HepG2 (cell line): ENCODE results near the gene USP27X. TPM values are rescaled to one million over a fixed set of nuclear protein-coding genes. Genes with fewer than 3 reads are reported as not detected.

Experiments
- ATF1 ChIP-seq: IDR thresholded peaks from 2 replicates; pipeline ENCODE4 v1.6.1; 2016; ENCODE audit warnings: mild to moderate bottlenecking, control low read depth
- EED ChIP-seq: sonication (generic); formaldehyde crosslinking; IDR thresholded peaks from 2 replicates; pipeline ENCODE4 v1.5.0; 2020; ENCODE audit warnings: mild to moderate bottlenecking, missing genetic modification reagents
- GABPB1 ChIP-seq: IDR thresholded peaks from 2 replicates; pipeline ENCODE4 v1.6.1; 2016; ENCODE audit warnings: mild to moderate bottlenecking, missing genetic modification reagents, moderate library complexity, missing compliant biosample characterization
- HDAC2 ChIP-seq: sonication (generic); formaldehyde crosslinking; IDR thresholded peaks from 2 replicates; pipeline ENCODE4 v1.4.0; 2020; ENCODE audit warnings: missing genetic modification reagents
- HNRNPLL ChIP-seq: fragments of 200-400 bp; formaldehyde crosslinking; IDR thresholded peaks from 2 replicates; pipeline ENCODE4 v1.6.1; 2017; ENCODE audit warnings: mild to moderate bottlenecking, low read depth, low read length; ENCODE audit not compliant: poor library complexity, severe bottlenecking
- JUNB ChIP-seq: sonication (generic); formaldehyde crosslinking; IDR thresholded peaks from 2 replicates; pipeline ENCODE4 v1.8.0; 2022; ENCODE audit warnings: missing genetic modification reagents, mild to moderate bottlenecking, borderline replicate concordance
- KDM6A ChIP-seq: IDR thresholded peaks from 2 replicates; pipeline ENCODE4 v1.6.1; 2016; ENCODE audit warnings: low read depth
- MLLT10 ChIP-seq: sonication (generic); formaldehyde crosslinking; IDR thresholded peaks from 2 replicates; pipeline ENCODE4 v1.4.0; 2020; ENCODE audit warnings: missing genetic modification reagents
- NCOA1 ChIP-seq: sonication (generic); formaldehyde crosslinking; IDR thresholded peaks from 2 replicates; pipeline ENCODE4 v1.9.0; 2021; ENCODE audit warnings: missing genetic modification reagents
- SATB2 ChIP-seq: sonication (generic); formaldehyde crosslinking; IDR thresholded peaks from 2 replicates; pipeline ENCODE4 v1.5.0; 2020; ENCODE audit warnings: missing genetic modification reagents
- TBP ChIP-seq: sonication (generic); formaldehyde crosslinking; IDR thresholded peaks from 2 replicates; pipeline ENCODE4 v1.5.0; 2020; ENCODE audit warnings: missing genetic modification reagents
- TBX3 ChIP-seq: fragments of 450-650 bp; IDR thresholded peaks from 2 replicates; pipeline ENCODE4 v1.6.1; 2017; ENCODE audit warnings: antibody characterized with exemption, mild to moderate bottlenecking, inconsistent platforms, borderline replicate concordance
- TEAD3 ChIP-seq: optimal IDR thresholded peaks from 2 replicates; pipeline ENCODE3; 2016; ENCODE audit warnings: borderline replicate concordance
- TSC22D2 ChIP-seq: sonication (generic); formaldehyde crosslinking; IDR thresholded peaks from 2 replicates; pipeline ENCODE4 v1.5.1; 2020; ENCODE audit warnings: missing genetic modification reagents, mild to moderate bottlenecking, borderline replicate concordance
- YEATS2 ChIP-seq: sonication (generic); formaldehyde crosslinking; IDR thresholded peaks from 2 replicates; pipeline ENCODE4 v1.4.0; 2020; ENCODE audit warnings: missing genetic modification reagents, borderline replicate concordance
- ZFP62 ChIP-seq: sonication (generic); formaldehyde crosslinking; IDR thresholded peaks from 2 replicates; pipeline ENCODE4 v1.4.0; 2020; ENCODE audit warnings: missing genetic modification reagents
- ZMAT3 ChIP-seq: sonication (generic); formaldehyde crosslinking; conservative IDR thresholded peaks from 2 replicates; pipeline ENCODE4 v1.7.0; 2021; ENCODE audit warnings: missing genetic modification reagents
- ZNF10 ChIP-seq: sonication (generic); formaldehyde crosslinking; IDR thresholded peaks from 2 replicates; pipeline ENCODE4 v1.4.0; 2020; ENCODE audit warnings: mild to moderate bottlenecking, low read depth, missing genetic modification reagents, borderline replicate concordance
- ZNF274 ChIP-seq: sonication (generic); formaldehyde crosslinking; IDR thresholded peaks from 2 replicates; pipeline ENCODE4 v1.5.1; 2020; ENCODE audit warnings: mild to moderate bottlenecking, missing genetic modification reagents
- ZNF337 ChIP-seq: sonication (generic); formaldehyde crosslinking; IDR thresholded peaks from 2 replicates; pipeline ENCODE4 v1.5.1; 2020; ENCODE audit warnings: missing genetic modification reagents, low read depth, mild to moderate bottlenecking, borderline replicate concordance
- ZNF512B ChIP-seq: sonication (generic); formaldehyde crosslinking; IDR thresholded peaks from 2 replicates; pipeline ENCODE4 v1.5.1; 2020; ENCODE audit warnings: missing genetic modification reagents, mild to moderate bottlenecking, borderline replicate concordance
- ZNF570 ChIP-seq: sonication (generic); formaldehyde crosslinking; IDR thresholded peaks from 2 replicates; pipeline ENCODE4 v1.4.0; 2020; ENCODE audit warnings: mild to moderate bottlenecking, missing genetic modification reagents, borderline replicate concordance
- ZNF574 ChIP-seq: sonication (generic); formaldehyde crosslinking; IDR thresholded peaks from 2 replicates; pipeline ENCODE4 v1.4.0; 2020; ENCODE audit warnings: missing genetic modification reagents
- ZNF619 ChIP-seq: sonication (generic); formaldehyde crosslinking; IDR thresholded peaks from 2 replicates; pipeline ENCODE4 v1.4.0; 2020; ENCODE audit warnings: mild to moderate bottlenecking, missing genetic modification reagents
- ZNF644 ChIP-seq: IDR thresholded peaks from 2 replicates; pipeline ENCODE4 v1.6.1; 2016; ENCODE audit warnings: low read depth
- ZNF670 ChIP-seq: sonication (generic); formaldehyde crosslinking; IDR thresholded peaks from 2 replicates; pipeline ENCODE4 v1.8.0; 2022; ENCODE audit warnings: mild to moderate bottlenecking, missing genetic modification reagents, borderline replicate concordance
- ZSCAN29 ChIP-seq: sonication (generic); formaldehyde crosslinking; conservative IDR thresholded peaks from 2 replicates; pipeline ENCODE4 v1.4.0; 2020; ENCODE audit warnings: mild to moderate bottlenecking, missing genetic modification reagents
- polyA plus RNA-seq, 8 experiments: library from polyadenylated mRNA; depleted of rRNA in 3 of 8; stranded (reverse) in 7 of 8; unstranded in 1 of 8; fragments of >200 nt; fragmentation: Illumina TruSeq in 4 of 8; extraction: Trizol in 4 of 8; gene quantifications; 2 replicates each; pipeline versions ENCODE4 v1.2.1 to v1.2.3, GENCODE V29; 2011 to 2016; ENCODE audit warnings: low read depth in 4 of 8, missing spikeins in 1 of 8, mixed read lengths in 1 of 8; ENCODE audit not compliant: insufficient read depth in 1 of 8
- total RNA-seq, 5 experiments: library from RNA; depleted of rRNA; stranded (reverse); fragments of >200 nt; fragmentation: Illumina TruSeq; extraction: Trizol; gene quantifications; 2 replicates each; pipeline ENCODE4 v1.2.3, GENCODE V29; 2016; ENCODE audit warnings: low read depth in 1 of 5

USP27X gene
- total and polyA plus RNA-seq, 2 of the 13 experiments (the other 11 are each of a cell fraction or from before 2014, with no cell fraction given): 7.2 to 9.7 TPM

- TF ChIP-seq TBP (no peak), ZNF10 (CRISPR knock-in tag) (no peak), TSC22D2 (CRISPR knock-in tag) (no peak), ZNF670 (CRISPR knock-in tag) (no peak), HNRNPLL (no peak), EED (CRISPR knock-in tag) (no peak), NCOA1 (CRISPR knock-in tag) (no peak), ZFP62 (CRISPR knock-in tag) (no peak), ZNF574 (CRISPR knock-in tag) (peak; percentile 63), TEAD3 (no peak), ZMAT3 (CRISPR knock-in tag) (no peak), KDM6A (CRISPR knock-in tag) (peak; percentile 22; the same call in 1 of the 2 replicates), SATB2 (CRISPR knock-in tag) (no peak), MLLT10 (CRISPR knock-in tag) (no peak), ZNF570 (CRISPR knock-in tag) (no peak), GABPB1 (peak; percentile 47; the same call in 1 of the 2 replicates), ZSCAN29 (CRISPR knock-in tag) (0 out of 2 replicates have a peak, but pooled peaks have one; percentile 30), JUNB (CRISPR knock-in tag) (no peak), ZNF644 (peak; percentile 69), YEATS2 (CRISPR knock-in tag) (no peak; the same call in 1 of the 2 replicates), HDAC2 (CRISPR knock-in tag) (no peak; the same call in 1 of the 2 replicates), ZNF619 (CRISPR knock-in tag) (0 out of 2 replicates have a peak, but pooled peaks have one; percentile 41), TBX3 (no peak), ZNF274 (no peak), ZNF512B (CRISPR knock-in tag) (no peak), ZNF337 (CRISPR knock-in tag) (no peak), ATF1 (0 out of 2 replicates have a peak, but pooled peaks have one; percentile 27)
These were observed 1.7 kb upstream of the USP27X start (continued) for GRCh38 chrX:49877397-49878101.
